HCT116 (cell line): Measurements from ENCODE around the gene IYD.

Experiments used
- FOSL1 ChIP-seq: IDR thresholded peaks from 2 replicates; pipeline ENCODE4 v1.6.1; 2012; ENCODE audit warnings: low read depth
- POLR2A ChIP-seq: IDR thresholded peaks from 2 replicates; pipeline ENCODE4 v1.7.0; 2011; ENCODE audit warnings: borderline replicate concordance; ENCODE audit not compliant: insufficient read depth, insufficient read length; ENCODE audit errors: extremely low read depth
- POLR2AphosphoS5 ChIP-seq: IDR thresholded peaks from 2 replicates; pipeline ENCODE4 v1.6.1; 2011; ENCODE audit warnings: mild to moderate bottlenecking, low read depth, low read length, moderate library complexity
- TCF7L2 ChIP-seq: IDR thresholded peaks from 2 replicates; pipeline ENCODE4 v1.7.0; 2011; ENCODE audit warnings: borderline replicate concordance, inconsistent platforms; ENCODE audit not compliant: insufficient read depth, insufficient read length; ENCODE audit errors: extremely low read depth
- ZNF274 ChIP-seq: fragments of 200-500 bp; sonication (Bioruptor generic); IDR thresholded peaks from 2 replicates; pipeline ENCODE4 v1.6.1; 2014; ENCODE audit warnings: mild to moderate bottlenecking, low read depth, low read length, inconsistent platforms
- TF ChIP-seq, protein P1 (sequence below), 3 experiments: fragments of 200-600 bp in 1 of 3; sonication (generic) in 1 of 3; IDR thresholded peaks in 2 of 3; conservative IDR thresholded peaks in 1 of 3; 2 replicates each; pipeline ENCODE4 v1.5.1; 2012 to 2017; ENCODE audit warnings: low read depth in 2 of 3, low read length in 2 of 3, antibody characterized with exemption in 1 of 3, borderline replicate concordance in 1 of 3, control low read depth in 1 of 3, mild to moderate bottlenecking in 1 of 3, mixed read lengths in 1 of 3, mixed run types in 1 of 3, moderate library complexity in 1 of 3; ENCODE audit not compliant: insufficient read depth in 1 of 3
- TF ChIP-seq, protein P2 (sequence below): IDR thresholded peaks from 2 replicates; pipeline ENCODE4 v1.6.1; 2011; ENCODE audit warnings: mild to moderate bottlenecking, low read length, moderate library complexity; ENCODE audit not compliant: insufficient replicate concordance; ENCODE audit errors: extremely low read depth

DNA sequence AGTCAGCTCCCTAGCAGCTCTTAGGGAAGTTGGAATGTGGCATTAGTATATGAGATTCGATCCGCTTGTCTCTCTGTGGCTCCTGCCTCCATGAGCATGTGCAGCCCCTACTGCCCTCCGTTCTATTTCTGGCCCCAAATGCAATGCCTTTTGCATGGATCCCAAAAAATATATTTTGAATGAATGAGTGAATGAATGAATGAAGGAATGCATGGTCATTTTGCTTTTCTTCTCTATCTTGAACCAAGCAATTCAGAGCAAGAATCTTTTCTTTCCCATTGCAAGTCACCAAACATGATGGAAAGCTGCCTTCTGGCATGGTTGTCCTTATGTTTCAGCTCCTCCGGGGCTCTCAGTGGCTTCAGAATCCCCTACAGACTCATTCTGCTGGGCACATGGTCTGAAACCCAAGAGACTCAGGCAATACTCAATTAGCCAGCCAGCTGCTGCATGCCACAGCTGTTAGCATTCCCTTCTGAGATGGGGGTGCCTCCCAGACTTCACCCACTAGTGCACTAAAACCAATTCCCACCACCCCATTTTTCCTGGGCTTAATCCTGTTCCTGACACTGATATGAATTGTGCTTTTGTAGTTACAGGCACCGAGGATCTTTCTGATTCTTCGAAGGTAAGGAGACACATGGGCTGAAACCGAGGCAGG lies 2.6 kb upstream of the IYD start:
- TF ChIP-seq, protein P1, sequence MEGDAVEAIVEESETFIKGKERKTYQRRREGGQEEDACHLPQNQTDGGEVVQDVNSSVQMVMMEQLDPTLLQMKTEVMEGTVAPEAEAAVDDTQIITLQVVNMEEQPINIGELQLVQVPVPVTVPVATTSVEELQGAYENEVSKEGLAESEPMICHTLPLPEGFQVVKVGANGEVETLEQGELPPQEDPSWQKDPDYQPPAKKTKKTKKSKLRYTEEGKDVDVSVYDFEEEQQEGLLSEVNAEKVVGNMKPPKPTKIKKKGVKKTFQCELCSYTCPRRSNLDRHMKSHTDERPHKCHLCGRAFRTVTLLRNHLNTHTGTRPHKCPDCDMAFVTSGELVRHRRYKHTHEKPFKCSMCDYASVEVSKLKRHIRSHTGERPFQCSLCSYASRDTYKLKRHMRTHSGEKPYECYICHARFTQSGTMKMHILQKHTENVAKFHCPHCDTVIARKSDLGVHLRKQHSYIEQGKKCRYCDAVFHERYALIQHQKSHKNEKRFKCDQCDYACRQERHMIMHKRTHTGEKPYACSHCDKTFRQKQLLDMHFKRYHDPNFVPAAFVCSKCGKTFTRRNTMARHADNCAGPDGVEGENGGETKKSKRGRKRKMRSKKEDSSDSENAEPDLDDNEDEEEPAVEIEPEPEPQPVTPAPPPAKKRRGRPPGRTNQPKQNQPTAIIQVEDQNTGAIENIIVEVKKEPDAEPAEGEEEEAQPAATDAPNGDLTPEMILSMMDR (IDR thresholded peaks at IDR 0.05 in 2 of 3, conservative IDR thresholded peaks at IDR 0.05 in 1 of 3; ENCODE audit: borderline replicate concordance in 1 of 3, insufficient read depth in 1 of 3, low read depth in 2 of 3, low read length in 2 of 3): no peak
- TF ChIP-seq FOSL1 (no peak), TCF7L2 (no peak), POLR2A (no peak), ZNF274 (no peak), POLR2AphosphoS5 (no peak)
- TF ChIP-seq, protein P2, sequence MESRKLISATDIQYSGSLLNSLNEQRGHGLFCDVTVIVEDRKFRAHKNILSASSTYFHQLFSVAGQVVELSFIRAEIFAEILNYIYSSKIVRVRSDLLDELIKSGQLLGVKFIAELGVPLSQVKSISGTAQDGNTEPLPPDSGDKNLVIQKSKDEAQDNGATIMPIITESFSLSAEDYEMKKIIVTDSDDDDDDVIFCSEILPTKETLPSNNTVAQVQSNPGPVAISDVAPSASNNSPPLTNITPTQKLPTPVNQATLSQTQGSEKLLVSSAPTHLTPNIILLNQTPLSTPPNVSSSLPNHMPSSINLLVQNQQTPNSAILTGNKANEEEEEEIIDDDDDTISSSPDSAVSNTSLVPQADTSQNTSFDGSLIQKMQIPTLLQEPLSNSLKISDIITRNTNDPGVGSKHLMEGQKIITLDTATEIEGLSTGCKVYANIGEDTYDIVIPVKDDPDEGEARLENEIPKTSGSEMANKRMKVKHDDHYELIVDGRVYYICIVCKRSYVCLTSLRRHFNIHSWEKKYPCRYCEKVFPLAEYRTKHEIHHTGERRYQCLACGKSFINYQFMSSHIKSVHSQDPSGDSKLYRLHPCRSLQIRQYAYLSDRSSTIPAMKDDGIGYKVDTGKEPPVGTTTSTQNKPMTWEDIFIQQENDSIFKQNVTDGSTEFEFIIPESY: no peak
